Cardiac muscle cell (in vitro differentiated cells and primary cell): Measurements from ENCODE around the gene NRF1. TPM values are rescaled to one million over a fixed set of nuclear protein-coding genes. Genes with fewer than 3 reads are reported as not detected.
"Not testable (repeated sequence)": the region's sequence is repeated elsewhere in the genome, so short reads cannot be mapped to it uniquely, and the experiment has no call there.

Experiments used
- DNase-seq, 2 donors: peaks; one replicate each; pipeline versions ENCODE4 v3.0.0 to v3.0.0-alpha.2; 2010 to 2017; ENCODE audit warnings: low read depth in 1 of 2, low spot score in 1 of 2
- H3K27ac ChIP-seq: fragments of 200-600 bp; sonication (generic); 2 replicates; pipeline ENCODE4 v1.5.1; 2016
- H3K27me3 ChIP-seq: fragments of 200-600 bp; sonication (generic); 2 replicates; pipeline ENCODE4 v1.6.0; 2016; ENCODE audit warnings: control low read depth
- H3K36me3 ChIP-seq: fragments of 200-600 bp; sonication (generic); 2 replicates; pipeline ENCODE4 v1.5.1; 2016; ENCODE audit warnings: control low read depth
- H3K4me1 ChIP-seq: fragments of 200-600 bp; sonication (generic); 2 replicates; pipeline ENCODE4 v1.8.1; 2017; ENCODE audit warnings: low read depth, mild to moderate bottlenecking, mixed run types
- H3K4me3 ChIP-seq: fragments of 200-600 bp; sonication (generic); 2 replicates; pipeline ENCODE4 v1.5.1; 2016; ENCODE audit warnings: mild to moderate bottlenecking
- H3K9me3 ChIP-seq: fragments of 200-600 bp; sonication (generic); 2 replicates; pipeline ENCODE4 v1.5.1; 2017; ENCODE audit warnings: low read depth, mild to moderate bottlenecking, control low read depth
- CTCF ChIP-seq: IDR thresholded peaks from 2 replicates; pipeline ENCODE4 v1.5.1; 2012; ENCODE audit warnings: low read depth, mild to moderate bottlenecking, low read length
- polyA plus RNA-seq: library from polyadenylated mRNA; unstranded; fragments of >200 nt; fragmentation: Nextera tagmentation; extraction: Ambion mirVana; gene quantifications from 2 replicates; pipeline ENCODE4 v1.2.1, GENCODE V29; 2016
- total RNA-seq: library from RNA; depleted of rRNA; stranded (reverse); fragments of >200 nt; gene quantifications from 2 replicates; pipeline ENCODE4 v1.2.3, GENCODE V29; 2016

Gene NRF1
- total and polyA plus RNA-seq, 2 experiments from 2014 or later, result 9.3 to 12.3 TPM

GRCh38 chr7:129588268-129588667 lies 23.3 kb upstream of the NRF1 start:
- DNase-seq, result no peak
- no peaks in the 10 kb centered on the region for H3K9me3 ChIP-seq

GRCh38 chr7:129591868-129592267 lies 19.7 kb upstream of the NRF1 start:
- H3K36me3 ChIP-seq, result no peaks in the 10 kb centered on the region
- H3K4me1 ChIP-seq, result peaks cover 7% of the 10 kb centered on the region
- DNase-seq, result no peak
- no peak for TF ChIP-seq CTCF
- H3K27me3 ChIP-seq, result no peaks in the 10 kb centered on the region
- no peak overlapping the region for H3K27ac ChIP-seq
- H3K4me3 ChIP-seq, result no peak overlapping the region
- no peaks in the 10 kb centered on the region for H3K9me3 ChIP-seq

More at GRCh38 chr7:129588268-129588667, 23.3 kb upstream of the NRF1 start:
- H3K4me1 ChIP-seq, result peaks cover 7% of the 10 kb centered on the region
- H3K27me3 ChIP-seq, result no peaks in the 10 kb centered on the region
- no peaks in the 10 kb centered on the region for H3K36me3 ChIP-seq
- H3K27ac ChIP-seq, result no peak overlapping the region
- no peak overlapping the region for H3K4me3 ChIP-seq
- TF ChIP-seq CTCF, result no peak

DNA sequence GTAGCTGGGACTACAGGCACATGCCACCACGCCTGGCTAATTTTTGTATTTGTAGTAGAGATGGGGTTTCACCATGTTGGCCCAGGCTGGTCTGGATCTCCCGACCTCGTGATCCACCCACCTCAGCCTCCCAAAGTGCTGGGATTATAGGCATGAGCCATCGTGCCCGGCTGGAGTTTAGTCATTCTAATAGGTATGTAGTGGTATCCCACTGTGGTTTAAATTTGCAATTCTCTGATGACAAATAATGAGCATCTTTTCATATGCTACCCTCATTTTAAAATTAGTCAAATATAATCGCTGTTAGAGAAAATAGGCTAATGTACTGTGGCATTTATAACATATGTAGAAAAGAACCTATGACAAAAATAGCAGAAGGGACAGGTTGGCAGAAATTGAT lies 15.1 kb upstream of the NRF1 start:
- H3K36me3 ChIP-seq, H3K27me3 ChIP-seq, H3K9me3 ChIP-seq, H3K27ac ChIP-seq, H3K4me1 ChIP-seq, H3K4me3 ChIP-seq, DNase-seq: not testable (repeated sequence)

- no peaks in the 10 kb centered on the region for H3K36me3 ChIP-seq
- no peak overlapping the region for H3K4me3 ChIP-seq
- H3K9me3 ChIP-seq, result no peaks in the 10 kb centered on the region
- DNase-seq, result no peak
- no peaks in the 10 kb centered on the region for H3K4me1 ChIP-seq
- H3K27me3 ChIP-seq, result no peaks in the 10 kb centered on the region
- H3K27ac ChIP-seq, result no peak overlapping the region
- no peak for TF ChIP-seq CTCF
Measured at GRCh38 chr7:129597672-129598071, 13.8 kb upstream of the NRF1 start.

- TF ChIP-seq CTCF, result no peak
- no peaks in the 10 kb centered on the region for H3K36me3 ChIP-seq
- no peaks in the 10 kb centered on the region for H3K27me3 ChIP-seq
- no peak overlapping the region for H3K4me3 ChIP-seq
- no peak for DNase-seq
- H3K27ac ChIP-seq, result no peak overlapping the region
- H3K4me1 ChIP-seq, result no peaks in the 10 kb centered on the region
- H3K9me3 ChIP-seq, result no peaks in the 10 kb centered on the region
Measured at GRCh38 chr7:129599174-129599573, 12.3 kb upstream of the NRF1 start.

GRCh38 chr7:129603594-129603993 lies 7.9 kb upstream of the NRF1 start:
- not testable (repeated sequence) for H3K27ac ChIP-seq, H3K27me3 ChIP-seq, H3K9me3 ChIP-seq, DNase-seq, H3K36me3 ChIP-seq, H3K4me3 ChIP-seq, H3K4me1 ChIP-seq

- H3K9me3 ChIP-seq, H3K27ac ChIP-seq, H3K4me3 ChIP-seq, DNase-seq, H3K4me1 ChIP-seq, H3K36me3 ChIP-seq, H3K27me3 ChIP-seq: not testable (repeated sequence)
Measured at GRCh38 chr7:129604021-129604420, 7.5 kb upstream of the NRF1 start.
